Measurements from ENCODE around the gene FAM3A.
"Not testable (repeated sequence)": the region's sequence is repeated elsewhere in the genome, so short reads cannot be mapped to it uniquely, and the experiment has no call there.

The FAM3A gene

GRCh38 chrX:154515966-154516655 lies at the start of gene FAM3A:
TSS of gene FAM3A (minus strand) at chrX:154516232. CDS start at chrX:154515772, 460 bp downstream.
- DNase-seq: peak; percentile 89 to 93

GRCh38 chrX:154562295-154562694 lies 46.3 kb upstream of the FAM3A start:
- DNase-seq: not testable (repeated sequence)

GRCh38 chrX:154560326-154560725 lies 44.3 kb upstream of the FAM3A start:
- DNase-seq: not testable (repeated sequence)

- DNase-seq: not testable (repeated sequence)
Measured at GRCh38 chrX:154558896-154559295, 42.9 kb upstream of the FAM3A start.

- not testable (repeated sequence) for DNase-seq
Measured at GRCh38 chrX:154558060-154558690, 42.1 kb upstream of the FAM3A start.

- DNase-seq: not testable (repeated sequence)
Measured at GRCh38 chrX:154552112-154552806, 36.2 kb upstream of the FAM3A start.

GRCh38 chrX:154549766-154550165 lies 33.7 kb upstream of the FAM3A start:
- no peak for DNase-seq

- DNase-seq: no peak
Measured at GRCh38 chrX:154548028-154548316, 31.9 kb upstream of the FAM3A start.

- peak; percentile 78 to 82 for DNase-seq
Measured at GRCh38 chrX:154547245-154548027, 31.4 kb upstream of the FAM3A start, which contains the start of gene IKBKG. TSS of gene IKBKG (plus strand) at chrX:154547620. CDS start at chrX:154552003, 4,383 bp downstream.

- peak; percentile 61 to 72 for DNase-seq
Measured at GRCh38 chrX:154546354-154547244, 30.6 kb upstream of the FAM3A start, which contains the start of gene G6PD. TSS of gene G6PD (minus strand) at chrX:154546846. CDS start at chrX:154546155, 691 bp downstream.

- no peak for DNase-seq
Measured at GRCh38 chrX:154545673-154546274, 29.7 kb upstream of the FAM3A start.

- DNase-seq: no peak
Measured at GRCh38 chrX:154542723-154543424, 26.8 kb upstream of the FAM3A start.

- DNase-seq: no peak
Measured at GRCh38 chrX:154541896-154542722, 26.1 kb upstream of the FAM3A start.

GRCh38 chrX:154541589-154541895 lies 25.5 kb upstream of the FAM3A start:
- DNase-seq: no peak

- DNase-seq: no peak
Measured at GRCh38 chrX:154540897-154541535, 25.0 kb upstream of the FAM3A start.

- DNase-seq: not testable (repeated sequence)
Measured at GRCh38 chrX:154540365-154540764, 24.3 kb upstream of the FAM3A start.

- DNase-seq: no peak
Measured at GRCh38 chrX:154539077-154539476, 23.0 kb upstream of the FAM3A start.

GRCh38 chrX:154535892-154536291 lies 19.9 kb upstream of the FAM3A start:
- no peak for DNase-seq

GRCh38 chrX:154534526-154535322 lies 18.7 kb upstream of the FAM3A start:
- peak; percentile 79 to 96 for DNase-seq

Measured in stimulated activated CD4-positive, alpha-beta T cell treated with anti-CD3 and anti-CD28 coated beads, Interleukin-2, amount 100 ng/mL, for 48 hours (primary cell).